ENCODE measurements around the gene PCSK9. TPM values are rescaled to one million over a fixed set of nuclear protein-coding genes. Genes with fewer than 3 reads are reported as not detected.
A peak's percentile ranks its signal among the peaks of the same experiment; 100 is the strongest.

PCSK9 gene
- total RNA-seq, 1 experiment from 2014 or later, result 38.9 TPM

DNA sequence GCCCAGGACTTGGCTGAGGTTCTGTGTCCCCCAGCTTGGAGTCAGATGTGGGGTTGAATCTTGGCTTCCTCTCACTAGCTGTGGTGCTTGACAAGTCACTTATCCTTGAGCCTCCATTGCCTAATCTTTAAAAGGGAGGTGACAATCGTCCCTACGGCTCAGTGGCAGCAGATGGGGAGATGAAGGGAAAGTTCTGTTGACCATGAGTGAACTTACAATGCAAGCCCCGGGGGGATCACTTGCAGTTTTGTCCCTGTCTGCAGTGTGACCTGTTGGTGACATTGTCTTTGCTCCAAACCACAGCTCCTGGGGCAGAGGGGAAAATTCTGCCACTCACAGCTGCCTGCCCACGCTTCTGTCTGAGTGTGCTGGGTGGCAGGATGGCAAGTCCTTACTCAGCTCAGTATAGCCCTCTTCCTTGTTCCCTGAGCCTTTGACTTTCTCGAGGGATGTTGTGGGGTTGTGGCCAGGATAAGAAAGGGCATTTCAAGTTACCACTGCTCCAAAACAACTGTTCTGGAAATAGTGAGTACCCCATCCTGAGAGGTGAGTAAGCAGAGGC, 1.7 kb downstream of the PCSK9 start:
- CTCF ChIA-PET, result interaction anchor here (0.6 kb wide), 1 partner anchor 19 kb away, joined by 3 read pairs; no protein-coding TSS in a partner anchor

DNA sequence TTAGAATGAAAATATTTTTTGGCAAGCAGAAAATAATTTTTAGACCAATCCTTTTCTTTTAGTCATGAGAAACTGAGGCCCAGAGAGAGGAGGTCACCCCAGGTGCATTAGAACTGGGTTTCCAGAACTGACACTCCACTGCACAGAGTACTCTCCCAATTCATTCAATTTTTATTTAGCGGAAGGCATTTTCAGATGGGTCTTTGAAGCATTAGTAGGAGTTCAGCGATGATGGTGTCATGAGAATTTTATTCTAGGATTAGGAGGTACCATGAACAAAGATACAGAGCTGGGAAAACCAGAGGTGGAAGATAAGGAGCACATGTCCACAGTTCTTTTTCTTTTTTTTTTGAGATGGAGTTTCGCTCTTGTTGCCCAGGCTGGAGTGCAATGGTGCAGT, 2.3 kb downstream of the PCSK9 start:
- no peaks in the 10 kb centered on the region for H3K27me3 ChIP-seq (replicated peaks; ENCODE audit: insufficient read depth, low read depth, low read length, poor library complexity)
- intact Hi-C loops (cut with micrococcal nuclease; ENCODE audit: unreplicated experiment), result no loop called here
- CTCF ChIA-PET, result interaction anchor here (0.6 kb wide), 1 partner anchor 20 kb away, joined by 3 read pairs; no protein-coding TSS in a partner anchor

More for the DNA sequence above, 1.7 kb downstream of the PCSK9 start:
- Histone ChIP-seq H3K4me1 (ENCODE audit: insufficient read depth, low read length, poor library complexity, severe bottlenecking) (peaks cover 19% of the 10 kb centered on the region), H3K4me3 (ENCODE audit: low read depth, low read length, poor library complexity, severe bottlenecking) (peak overlapping the region; percentile 83), H3K9me3 (ENCODE audit: low read depth, low read length, poor library complexity, severe bottlenecking) (no peaks in the 10 kb centered on the region), H3K27me3 (replicated peaks; ENCODE audit: insufficient read depth, low read depth, low read length, poor library complexity) (no peaks in the 10 kb centered on the region), H3K27ac (ENCODE audit: low read depth, low read length, poor library complexity, severe bottlenecking) (no peak overlapping the region), H3K36me3 (ENCODE audit: insufficient read depth, low read length, poor library complexity, severe bottlenecking) (peaks cover 23% of the 10 kb centered on the region)
- no peak for DNase-seq (ENCODE audit: low spot score)
- intact Hi-C loops (cut with micrococcal nuclease; ENCODE audit: unreplicated experiment), result no loop called here
- TF ChIP-seq EZH2 (IDR thresholded peaks at IDR 0.05; ENCODE audit: borderline replicate concordance, low read depth, low read length, poor library complexity, severe bottlenecking), result no peak
- TF ChIP-seq, protein P1, sequence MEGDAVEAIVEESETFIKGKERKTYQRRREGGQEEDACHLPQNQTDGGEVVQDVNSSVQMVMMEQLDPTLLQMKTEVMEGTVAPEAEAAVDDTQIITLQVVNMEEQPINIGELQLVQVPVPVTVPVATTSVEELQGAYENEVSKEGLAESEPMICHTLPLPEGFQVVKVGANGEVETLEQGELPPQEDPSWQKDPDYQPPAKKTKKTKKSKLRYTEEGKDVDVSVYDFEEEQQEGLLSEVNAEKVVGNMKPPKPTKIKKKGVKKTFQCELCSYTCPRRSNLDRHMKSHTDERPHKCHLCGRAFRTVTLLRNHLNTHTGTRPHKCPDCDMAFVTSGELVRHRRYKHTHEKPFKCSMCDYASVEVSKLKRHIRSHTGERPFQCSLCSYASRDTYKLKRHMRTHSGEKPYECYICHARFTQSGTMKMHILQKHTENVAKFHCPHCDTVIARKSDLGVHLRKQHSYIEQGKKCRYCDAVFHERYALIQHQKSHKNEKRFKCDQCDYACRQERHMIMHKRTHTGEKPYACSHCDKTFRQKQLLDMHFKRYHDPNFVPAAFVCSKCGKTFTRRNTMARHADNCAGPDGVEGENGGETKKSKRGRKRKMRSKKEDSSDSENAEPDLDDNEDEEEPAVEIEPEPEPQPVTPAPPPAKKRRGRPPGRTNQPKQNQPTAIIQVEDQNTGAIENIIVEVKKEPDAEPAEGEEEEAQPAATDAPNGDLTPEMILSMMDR (conservative IDR thresholded peaks at IDR 0.05; ENCODE audit: low read depth, low read length), result no peak
- BruUV-seq (replicated peaks), result no TSS peak
- POLR2A ChIA-PET (ENCODE audit: low non-redundant PET), result no interaction called here

GRCh38 chr1:55043011-55043410, 3.7 kb downstream of the PCSK9 start:
- peaks cover 43% of the 10 kb centered on the region for H3K36me3 ChIP-seq (ENCODE audit: insufficient read depth, low read length, poor library complexity, severe bottlenecking)
- POLR2A ChIA-PET (ENCODE audit: low non-redundant PET), result no interaction called here
- DNase-seq (ENCODE audit: low spot score), result no peak
- no peaks in the 10 kb centered on the region for H3K27me3 ChIP-seq (replicated peaks; ENCODE audit: insufficient read depth, low read depth, low read length, poor library complexity)
- TF ChIP-seq EZH2 (IDR thresholded peaks at IDR 0.05; ENCODE audit: borderline replicate concordance, low read depth, low read length, poor library complexity, severe bottlenecking), result no peak
- TF ChIP-seq, protein P1 (conservative IDR thresholded peaks at IDR 0.05; ENCODE audit: low read depth, low read length), result no peak
- H3K27ac ChIP-seq (ENCODE audit: low read depth, low read length, poor library complexity, severe bottlenecking), result no peak overlapping the region
- CTCF ChIA-PET, result no interaction called here
- no peaks in the 10 kb centered on the region for H3K9me3 ChIP-seq (ENCODE audit: low read depth, low read length, poor library complexity, severe bottlenecking)
- no TSS peak for BruUV-seq (replicated peaks)
- H3K4me1 ChIP-seq (ENCODE audit: insufficient read depth, low read length, poor library complexity, severe bottlenecking), result peaks cover 19% of the 10 kb centered on the region
- H3K4me3 ChIP-seq (ENCODE audit: low read depth, low read length, poor library complexity, severe bottlenecking), result no peak overlapping the region
- intact Hi-C loops (cut with micrococcal nuclease; ENCODE audit: unreplicated experiment), result no loop called here

More for the DNA sequence above, 2.3 kb downstream of the PCSK9 start:
- Histone ChIP-seq H3K4me3 (ENCODE audit: low read depth, low read length, poor library complexity, severe bottlenecking) (peak overlapping the region; percentile 83), H3K4me1 (ENCODE audit: insufficient read depth, low read length, poor library complexity, severe bottlenecking) (peaks cover 19% of the 10 kb centered on the region), H3K36me3 (ENCODE audit: insufficient read depth, low read length, poor library complexity, severe bottlenecking) (peaks cover 29% of the 10 kb centered on the region), H3K9me3 (ENCODE audit: low read depth, low read length, poor library complexity, severe bottlenecking) (no peaks in the 10 kb centered on the region), H3K27ac (ENCODE audit: low read depth, low read length, poor library complexity, severe bottlenecking) (no peak overlapping the region)
- POLR2A ChIA-PET (ENCODE audit: low non-redundant PET), result no interaction called here
- DNase-seq (ENCODE audit: low spot score), result no peak
- no TSS peak for BruUV-seq (replicated peaks)
- TF ChIP-seq, protein P1 (conservative IDR thresholded peaks at IDR 0.05; ENCODE audit: low read depth, low read length), result no peak
- no peak for TF ChIP-seq EZH2 (IDR thresholded peaks at IDR 0.05; ENCODE audit: borderline replicate concordance, low read depth, low read length, poor library complexity, severe bottlenecking)

Measured in A673 (cell line).